C4-2B (cell line): Measurements from ENCODE around the gene HMX3.

Experiments
- ZFX ChIP-seq: fragments of 450-650 bp; IDR thresholded peaks from 2 replicates; pipeline ENCODE4 v1.6.1; 2017
- TF ChIP-seq, protein P1 (sequence below): fragments of 450-650 bp; conservative IDR thresholded peaks from 2 replicates; pipeline ENCODE4 v1.5.1; 2017; ENCODE audit warnings: mild to moderate bottlenecking

DNA sequence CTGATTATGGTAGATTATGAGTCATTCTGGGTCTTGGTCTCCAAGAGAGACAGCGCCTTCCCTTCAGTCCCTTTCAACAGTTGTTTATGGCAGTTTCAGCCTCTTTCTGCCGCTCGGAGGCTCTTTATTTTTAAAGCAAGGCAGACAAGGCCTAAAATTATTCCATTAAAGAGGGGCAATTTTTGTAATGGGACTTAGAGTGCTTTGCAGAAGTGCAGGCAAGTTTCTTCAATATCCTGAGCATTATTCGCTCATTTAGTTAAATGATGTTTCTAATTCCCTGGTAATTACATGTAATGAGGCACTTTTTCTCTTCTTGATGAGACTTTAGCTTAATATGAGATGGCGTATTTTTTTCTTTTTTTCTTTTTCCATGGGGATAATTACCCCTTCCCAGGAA is 52.0 kb downstream of the HMX3 start:
- TF ChIP-seq, protein P1, sequence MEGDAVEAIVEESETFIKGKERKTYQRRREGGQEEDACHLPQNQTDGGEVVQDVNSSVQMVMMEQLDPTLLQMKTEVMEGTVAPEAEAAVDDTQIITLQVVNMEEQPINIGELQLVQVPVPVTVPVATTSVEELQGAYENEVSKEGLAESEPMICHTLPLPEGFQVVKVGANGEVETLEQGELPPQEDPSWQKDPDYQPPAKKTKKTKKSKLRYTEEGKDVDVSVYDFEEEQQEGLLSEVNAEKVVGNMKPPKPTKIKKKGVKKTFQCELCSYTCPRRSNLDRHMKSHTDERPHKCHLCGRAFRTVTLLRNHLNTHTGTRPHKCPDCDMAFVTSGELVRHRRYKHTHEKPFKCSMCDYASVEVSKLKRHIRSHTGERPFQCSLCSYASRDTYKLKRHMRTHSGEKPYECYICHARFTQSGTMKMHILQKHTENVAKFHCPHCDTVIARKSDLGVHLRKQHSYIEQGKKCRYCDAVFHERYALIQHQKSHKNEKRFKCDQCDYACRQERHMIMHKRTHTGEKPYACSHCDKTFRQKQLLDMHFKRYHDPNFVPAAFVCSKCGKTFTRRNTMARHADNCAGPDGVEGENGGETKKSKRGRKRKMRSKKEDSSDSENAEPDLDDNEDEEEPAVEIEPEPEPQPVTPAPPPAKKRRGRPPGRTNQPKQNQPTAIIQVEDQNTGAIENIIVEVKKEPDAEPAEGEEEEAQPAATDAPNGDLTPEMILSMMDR: no peak
- TF ChIP-seq ZFX: no peak
